ENCODE measurements around the gene MOV10. TPM values are rescaled to one million over a fixed set of nuclear protein-coding genes. Genes with fewer than 3 reads are reported as not detected.

The MOV10 gene
- total RNA-seq, 2 donors from 2014 or later, result 113 to 124 TPM

DNA sequence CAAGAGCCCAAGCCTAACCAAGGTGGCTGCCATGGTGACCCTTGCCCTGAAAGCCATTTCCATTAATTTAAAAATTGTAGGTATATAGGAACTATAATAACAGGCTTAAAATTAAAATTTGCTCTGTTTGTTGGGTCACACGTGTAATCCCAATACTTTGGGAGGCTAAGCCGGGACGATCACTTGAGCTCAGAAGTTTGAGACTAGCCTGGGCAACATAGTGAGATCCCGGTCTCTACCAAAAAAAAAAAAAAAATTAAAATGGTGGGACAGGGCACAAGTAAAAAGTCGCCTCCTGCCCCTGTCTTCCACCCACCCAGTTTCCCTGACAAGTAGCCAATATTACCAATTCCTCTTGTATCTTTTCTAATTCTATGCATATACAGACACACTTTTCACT lies 48.3 kb upstream of the MOV10 start:
- DNase-seq, result no peak
- H3K36me3 ChIP-seq (ENCODE audit: control insufficient read depth, insufficient read depth, low read length), result peaks cover 53% of the 10 kb centered on the region
- H3K4me3 ChIP-seq (ENCODE audit: low read length), result no peak overlapping the region
- H3K9ac ChIP-seq (ENCODE audit: extremely low read depth, low read length, poor library complexity, severe bottlenecking), result no peak overlapping the region
- TF ChIP-seq CTCF (conservative IDR thresholded peaks at IDR 0.05), result no peak
- no peak overlapping the region for H3K4me3 Mint-ChIP-seq
- no peaks in the 10 kb centered on the region for H3K9me3 ChIP-seq (ENCODE audit: control insufficient read depth, low read length)
- H3K36me3 Mint-ChIP-seq (ENCODE audit: low read depth), result peaks cover 23% of the 10 kb centered on the region
- H3K27ac ChIP-seq (ENCODE audit: low read depth, low read length), result no peak overlapping the region
- WGBS, 2 experiments (ENCODE audit: insufficient coverage in 1 of 2, insufficient read length in 1 of 2), result 95 to 100% methylated on average over 5 of the region's 5 CpGs
- H3K27ac Mint-ChIP-seq, result no peak overlapping the region
- no peaks in the 10 kb centered on the region for H3K27me3 ChIP-seq (ENCODE audit: control insufficient read depth, insufficient read depth, low read length, poor library complexity, severe bottlenecking)
- H3K27me3 Mint-ChIP-seq (ENCODE audit: insufficient read depth), result no peaks in the 10 kb centered on the region
- H3K4me1 ChIP-seq (ENCODE audit: control insufficient read depth, insufficient read depth, low read length), result no peaks in the 10 kb centered on the region
- no peaks in the 10 kb centered on the region for H3K4me1 Mint-ChIP-seq
- no peaks in the 10 kb centered on the region for H3K9me3 Mint-ChIP-seq

- H3K36me3 ChIP-seq (ENCODE audit: control insufficient read depth, insufficient read depth, low read length), result peaks cover 54% of the 10 kb centered on the region
- Mint-ChIP-seq H3K9me3 (no peaks in the 10 kb centered on the region), H3K4me3 (no peak overlapping the region), H3K4me1 (no peaks in the 10 kb centered on the region), H3K27ac (no peak overlapping the region), H3K36me3 (ENCODE audit: low read depth) (peaks cover 26% of the 10 kb centered on the region), H3K27me3 (ENCODE audit: insufficient read depth) (no peaks in the 10 kb centered on the region)
- no peaks in the 10 kb centered on the region for H3K4me1 ChIP-seq (ENCODE audit: control insufficient read depth, insufficient read depth, low read length)
- H3K27ac ChIP-seq (ENCODE audit: low read depth, low read length), result no peak overlapping the region
- DNase-seq, result no peak
- no peak overlapping the region for H3K4me3 ChIP-seq (ENCODE audit: low read length)
- no peaks in the 10 kb centered on the region for H3K27me3 ChIP-seq (ENCODE audit: control insufficient read depth, insufficient read depth, low read length, poor library complexity, severe bottlenecking)
- H3K9me3 ChIP-seq (ENCODE audit: control insufficient read depth, low read length), result no peaks in the 10 kb centered on the region
- no peak overlapping the region for H3K9ac ChIP-seq (ENCODE audit: extremely low read depth, low read length, poor library complexity, severe bottlenecking)
- TF ChIP-seq CTCF (conservative IDR thresholded peaks at IDR 0.05), result no peak
These were observed 47.6 kb upstream of the MOV10 start for GRCh38 chr1:112626887-112627286.

- H3K4me1 Mint-ChIP-seq, result peaks cover 5% of the 10 kb centered on the region
- H3K4me3 ChIP-seq (ENCODE audit: low read length), result no peak overlapping the region
- no peaks in the 10 kb centered on the region for H3K4me1 ChIP-seq (ENCODE audit: control insufficient read depth, insufficient read depth, low read length)
- peaks cover 57% of the 10 kb centered on the region for H3K36me3 ChIP-seq (ENCODE audit: control insufficient read depth, insufficient read depth, low read length)
- peaks cover 37% of the 10 kb centered on the region for H3K36me3 Mint-ChIP-seq (ENCODE audit: low read depth)
- TF ChIP-seq CTCF (conservative IDR thresholded peaks at IDR 0.05), result no peak
- no peak overlapping the region for H3K27ac ChIP-seq (ENCODE audit: low read depth, low read length)
- no peak overlapping the region for H3K27ac Mint-ChIP-seq
- H3K9me3 ChIP-seq (ENCODE audit: control insufficient read depth, low read length), result no peaks in the 10 kb centered on the region
- H3K27me3 Mint-ChIP-seq (ENCODE audit: insufficient read depth), result no peaks in the 10 kb centered on the region
- no peaks in the 10 kb centered on the region for H3K27me3 ChIP-seq (ENCODE audit: control insufficient read depth, insufficient read depth, low read length, poor library complexity, severe bottlenecking)
- no peak overlapping the region for H3K9ac ChIP-seq (ENCODE audit: extremely low read depth, low read length, poor library complexity, severe bottlenecking)
- DNase-seq, result no peak
- no peaks in the 10 kb centered on the region for H3K9me3 Mint-ChIP-seq
- H3K4me3 Mint-ChIP-seq, result no peak overlapping the region
- 90 to 100% methylated on average over 2 of the region's 2 CpGs for WGBS, 2 experiments (ENCODE audit: insufficient coverage in 1 of 2, insufficient read length in 1 of 2)
These were observed 45.9 kb upstream of the MOV10 start for GRCh38 chr1:112628516-112628915.

All from endodermal cell (in vitro differentiated cells).